GM18907 (cell line): ENCODE data around the gene MMP25.

ENCODE experiments used
- ATAC-seq: cut with Tn5 transposase; IDR thresholded peaks from one replicate; pipeline ENCODE4 v1.9.1; 2021; ENCODE audit warnings: mild to moderate bottlenecking, moderate library complexity; ENCODE audit not compliant: unreplicated experiment

The MMP25 gene, protein sequence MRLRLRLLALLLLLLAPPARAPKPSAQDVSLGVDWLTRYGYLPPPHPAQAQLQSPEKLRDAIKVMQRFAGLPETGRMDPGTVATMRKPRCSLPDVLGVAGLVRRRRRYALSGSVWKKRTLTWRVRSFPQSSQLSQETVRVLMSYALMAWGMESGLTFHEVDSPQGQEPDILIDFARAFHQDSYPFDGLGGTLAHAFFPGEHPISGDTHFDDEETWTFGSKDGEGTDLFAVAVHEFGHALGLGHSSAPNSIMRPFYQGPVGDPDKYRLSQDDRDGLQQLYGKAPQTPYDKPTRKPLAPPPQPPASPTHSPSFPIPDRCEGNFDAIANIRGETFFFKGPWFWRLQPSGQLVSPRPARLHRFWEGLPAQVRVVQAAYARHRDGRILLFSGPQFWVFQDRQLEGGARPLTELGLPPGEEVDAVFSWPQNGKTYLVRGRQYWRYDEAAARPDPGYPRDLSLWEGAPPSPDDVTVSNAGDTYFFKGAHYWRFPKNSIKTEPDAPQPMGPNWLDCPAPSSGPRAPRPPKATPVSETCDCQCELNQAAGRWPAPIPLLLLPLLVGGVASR

DNA sequence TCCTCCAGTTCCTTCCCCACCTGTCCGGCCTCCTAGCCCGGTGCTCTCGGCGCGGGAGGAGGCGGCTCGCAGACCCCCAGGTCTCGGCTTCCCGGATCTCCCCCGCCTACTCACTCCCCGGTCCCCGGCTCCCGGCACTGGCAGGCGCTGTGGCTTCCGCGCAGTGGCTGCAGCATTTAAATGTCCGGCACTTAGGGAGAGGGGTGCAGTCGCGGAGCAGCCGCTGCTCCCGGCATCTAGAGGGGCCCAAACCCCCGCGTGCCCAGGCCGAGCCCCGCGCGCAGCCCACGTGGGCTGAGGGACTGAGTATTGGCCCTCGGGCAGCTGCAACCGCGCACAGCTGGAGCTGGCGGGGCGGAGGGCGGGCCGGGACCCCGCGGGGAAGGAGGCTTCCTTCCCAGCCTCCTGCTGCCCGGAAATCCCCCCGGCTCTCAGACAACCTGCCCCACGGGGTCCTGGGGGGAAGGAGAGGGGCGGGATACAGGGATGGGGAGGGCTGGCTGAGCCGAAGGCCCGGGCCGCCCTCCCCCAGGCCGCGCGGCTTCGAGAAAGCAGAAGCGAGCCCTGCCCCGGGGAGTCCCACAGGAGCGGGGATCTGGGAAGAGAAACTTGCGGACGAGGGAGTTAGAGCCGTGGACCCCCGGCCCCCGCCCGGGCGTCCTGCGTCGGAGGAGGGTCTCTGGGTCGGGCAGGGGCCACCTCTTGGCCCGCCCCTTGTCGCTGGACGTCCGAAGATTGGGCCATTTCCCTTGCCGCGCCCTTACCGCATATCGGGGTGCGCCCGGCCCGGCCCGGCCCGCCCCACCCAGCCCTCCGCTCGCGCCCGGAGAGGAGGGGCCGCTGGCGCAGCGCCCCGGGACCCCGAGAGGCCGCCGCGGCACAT lies at the start of gene MMP25:
Gene MMP25 (plus strand): TSS at position 804 of the 883 bp plus-strand sequence. CDS start 357 bp downstream, outside the sequence.
- ATAC-seq, result peak; percentile 48

DNA sequence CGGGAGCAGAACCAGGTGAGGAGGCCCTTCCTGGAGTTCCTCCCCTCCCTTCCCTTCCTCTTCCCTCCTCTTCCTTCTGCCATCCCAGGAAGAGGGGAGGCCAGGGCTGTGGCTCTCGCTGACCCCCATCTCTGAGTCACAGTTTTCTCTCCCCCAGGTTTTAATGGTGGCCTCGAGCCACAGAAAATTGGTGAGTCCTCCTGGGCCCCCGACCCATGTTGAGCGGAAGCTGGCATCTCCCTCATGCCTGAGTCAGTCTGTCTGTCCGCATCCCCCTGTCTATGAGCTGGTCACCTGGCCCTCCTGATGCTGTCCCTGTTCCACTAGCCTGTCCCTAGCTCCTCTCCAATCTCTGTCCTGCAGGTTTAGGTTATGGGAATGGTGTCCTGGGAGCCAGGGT lies 46.4 kb upstream of the MMP25 start:
- ATAC-seq, result no peak

DNA sequence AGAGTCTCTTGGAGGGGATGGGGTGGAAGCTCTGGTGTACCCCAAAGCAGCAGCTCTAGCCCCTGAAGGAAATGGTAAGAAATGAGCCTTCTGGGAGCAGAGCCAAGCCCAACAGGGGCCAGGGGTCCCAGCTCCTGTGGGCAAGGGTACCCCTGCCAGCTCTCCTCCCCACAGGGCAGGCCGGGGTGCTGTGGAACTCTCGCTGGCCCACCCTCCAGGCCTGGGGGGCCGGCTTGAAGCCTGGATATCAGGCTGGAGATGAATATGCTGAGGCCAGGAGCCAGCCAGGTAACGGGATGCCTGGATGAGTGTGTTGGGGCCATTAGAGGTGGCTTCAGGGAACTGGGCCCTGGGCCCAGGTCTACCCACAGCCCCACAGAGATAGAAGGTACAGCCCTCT lies 45.8 kb upstream of the MMP25 start:
- no peak for ATAC-seq

DNA sequence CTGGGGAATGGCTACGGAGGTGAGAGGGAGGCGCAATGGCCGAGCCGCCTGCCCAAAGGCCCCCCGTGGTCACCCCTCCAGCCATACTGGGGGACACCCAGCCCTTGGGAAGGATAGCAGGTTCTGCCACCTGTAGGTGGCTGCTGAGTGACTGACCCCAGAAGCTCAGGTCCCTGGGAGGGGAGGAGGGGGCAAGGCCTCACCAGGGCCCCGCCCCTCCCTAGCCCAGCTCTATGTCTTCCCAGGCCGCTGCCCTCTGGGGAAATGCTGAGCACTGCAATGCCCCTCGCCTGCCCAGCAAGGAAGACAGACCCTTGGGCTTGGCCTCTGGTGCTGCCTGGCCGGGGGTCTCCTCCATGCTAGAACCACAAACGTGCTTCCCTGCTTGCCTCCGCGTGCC lies 45.0 kb upstream of the MMP25 start:
- ATAC-seq, result no peak

DNA sequence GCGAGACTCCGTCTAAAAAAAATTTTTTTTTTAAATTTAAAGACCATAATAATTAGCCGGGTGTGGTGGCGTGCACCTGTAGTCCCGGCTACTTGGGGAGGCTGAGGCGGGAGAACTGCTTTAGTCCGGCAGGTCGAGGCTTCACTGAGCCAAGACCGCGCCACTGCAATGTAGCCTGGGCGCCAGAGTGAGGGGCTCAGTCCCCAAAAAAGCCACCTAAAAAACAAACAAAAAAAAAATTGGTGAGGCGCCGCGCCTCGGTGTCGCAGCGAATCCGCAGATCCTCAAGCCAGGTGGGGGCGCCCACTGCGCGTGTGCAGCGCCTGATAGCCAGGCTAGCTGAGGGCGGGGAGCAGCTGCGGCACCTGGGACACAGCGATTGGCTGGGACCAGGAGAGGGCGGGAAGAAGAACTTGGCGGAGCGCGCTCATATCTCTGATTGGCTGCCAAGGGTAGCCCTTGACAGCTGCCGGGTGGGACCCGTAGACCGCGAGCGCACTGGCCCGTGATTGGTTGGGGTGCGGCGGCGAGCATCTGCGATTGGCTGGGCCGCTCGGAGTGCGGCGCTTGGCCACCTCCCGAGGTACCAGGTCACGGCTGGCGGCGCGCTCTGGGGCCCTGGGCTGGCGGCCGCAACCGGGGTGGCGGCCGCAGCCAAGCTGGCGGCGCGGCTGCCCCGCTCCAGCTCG lies 42.6 kb upstream of the MMP25 start:
- peak; percentile 89 for ATAC-seq

DNA sequence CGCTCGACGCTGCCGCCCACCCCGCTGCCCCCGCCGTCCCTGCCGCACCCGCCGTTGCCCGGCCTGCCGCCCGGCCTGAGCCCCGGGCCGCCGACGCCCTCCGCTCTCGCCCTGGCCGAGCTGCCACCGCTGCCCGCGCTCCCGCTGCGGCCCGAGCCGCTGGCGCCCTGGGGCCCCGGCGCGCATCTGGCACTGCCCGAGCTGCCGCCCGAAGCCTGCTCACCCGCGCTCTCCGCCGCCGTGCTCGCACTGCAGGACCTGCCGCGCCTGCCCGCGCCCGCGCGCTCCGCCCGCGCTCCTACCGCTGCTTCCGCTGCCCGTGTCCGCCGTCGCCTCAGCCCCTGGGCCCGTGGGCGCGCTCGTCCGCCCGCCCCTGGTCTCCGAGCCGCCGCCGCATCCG lies 42.0 kb upstream of the MMP25 start:
- ATAC-seq, result peak; percentile 7

DNA sequence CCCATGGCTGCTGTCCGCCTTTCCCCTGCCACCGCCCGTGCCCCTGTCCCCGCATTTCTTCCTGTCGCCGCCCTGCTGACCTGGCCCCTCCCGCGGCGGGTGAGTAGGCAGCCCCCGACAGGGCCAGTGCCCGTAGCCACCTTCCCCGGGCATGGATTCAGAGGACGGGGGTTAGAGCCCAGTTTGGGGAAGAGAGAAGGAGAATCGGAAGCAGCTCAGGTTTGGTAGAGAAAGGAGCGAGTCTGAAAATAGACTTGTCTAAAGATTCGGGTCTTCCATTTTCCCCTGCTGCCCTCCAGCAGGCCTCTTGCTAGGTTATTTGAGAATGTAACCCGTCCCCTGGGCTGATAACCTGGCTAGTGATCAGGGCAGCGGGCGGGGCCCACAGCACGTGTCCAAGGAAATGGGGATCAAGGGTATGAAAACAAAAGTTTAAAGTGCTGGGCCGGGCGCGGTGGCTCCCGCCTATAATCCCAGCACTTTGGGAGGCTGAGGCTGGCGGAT lies 41.5 kb upstream of the MMP25 start:
- ATAC-seq, result no peak

DNA sequence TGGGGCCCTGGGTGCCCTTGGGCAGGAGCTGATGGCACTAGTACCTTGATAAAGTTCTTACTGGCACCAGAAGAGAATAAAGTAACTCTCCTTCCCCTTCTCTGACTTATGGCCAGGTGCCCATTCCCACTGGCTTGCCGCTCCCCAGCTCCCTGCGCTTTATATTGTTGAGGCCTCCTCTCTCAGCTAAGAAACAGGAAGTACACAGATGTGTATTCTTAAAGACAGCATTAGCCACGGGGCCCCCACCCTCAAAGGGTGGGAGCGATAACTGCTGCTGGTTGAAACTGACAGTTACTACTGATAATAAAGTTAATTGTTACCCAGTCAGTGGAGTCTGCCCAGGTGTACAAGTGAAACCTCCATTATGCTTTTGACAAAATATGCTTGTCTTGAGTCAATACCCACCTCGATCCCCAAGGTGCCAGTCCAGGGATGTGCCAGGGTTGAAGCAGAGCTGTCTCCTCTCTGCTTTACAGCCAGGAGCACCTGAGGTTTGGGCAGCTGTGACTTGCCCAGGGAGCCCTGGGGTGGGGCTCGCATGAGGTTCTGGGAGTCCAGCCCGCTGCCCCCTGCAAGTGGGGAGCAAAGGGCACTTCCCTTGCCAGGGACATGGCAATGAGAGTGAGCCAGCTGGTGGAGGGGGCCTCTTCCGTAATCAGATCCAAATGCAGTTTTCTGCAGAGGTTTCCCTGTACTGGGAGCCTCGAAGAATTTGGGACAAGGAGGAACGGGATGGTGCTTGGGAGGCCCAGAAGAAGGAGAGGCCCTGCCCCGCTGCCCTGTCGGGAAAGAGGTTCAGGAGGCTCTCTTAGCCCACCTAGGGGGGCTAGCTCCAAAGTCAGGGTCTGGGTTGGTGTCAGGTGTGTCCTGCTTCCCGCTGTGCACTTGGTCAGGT lies 39.1 kb upstream of the MMP25 start:
- ATAC-seq, result no peak

DNA sequence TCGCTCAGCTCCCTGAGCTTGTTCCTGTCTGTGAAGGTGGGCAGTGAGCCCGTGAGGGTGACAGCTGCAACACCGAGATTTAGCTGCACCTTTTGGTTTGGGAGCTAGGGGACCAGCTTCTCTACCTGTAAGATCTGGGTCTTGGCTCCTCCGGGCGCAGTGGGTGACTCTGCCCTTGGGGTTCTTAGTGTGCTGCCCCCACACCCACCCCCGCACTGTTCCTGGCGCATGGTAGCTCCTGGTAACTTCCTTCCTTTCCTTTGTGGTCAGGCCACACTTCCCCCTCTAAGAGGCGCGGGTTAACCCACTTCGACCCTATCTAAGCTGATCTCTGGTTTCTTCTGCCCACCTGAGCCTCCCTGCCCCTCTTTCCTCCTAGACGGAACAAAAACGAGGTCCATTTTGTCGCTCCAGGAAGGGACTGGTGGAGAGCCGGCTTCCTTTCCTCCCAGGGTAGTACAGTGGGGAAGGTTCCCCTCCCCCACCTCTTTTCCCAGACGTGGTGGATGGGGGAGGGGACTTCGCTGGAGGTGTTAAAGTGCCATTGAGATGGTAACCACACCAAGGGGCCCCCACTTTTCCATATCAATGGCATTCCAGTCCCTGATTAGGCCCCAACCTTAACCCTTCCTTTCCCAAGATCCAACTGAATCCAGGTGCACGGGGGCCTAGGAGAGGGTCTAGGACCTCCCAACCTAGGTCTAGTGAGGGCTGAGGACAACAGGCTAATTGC lies 38.2 kb upstream of the MMP25 start:
- no peak for ATAC-seq

DNA sequence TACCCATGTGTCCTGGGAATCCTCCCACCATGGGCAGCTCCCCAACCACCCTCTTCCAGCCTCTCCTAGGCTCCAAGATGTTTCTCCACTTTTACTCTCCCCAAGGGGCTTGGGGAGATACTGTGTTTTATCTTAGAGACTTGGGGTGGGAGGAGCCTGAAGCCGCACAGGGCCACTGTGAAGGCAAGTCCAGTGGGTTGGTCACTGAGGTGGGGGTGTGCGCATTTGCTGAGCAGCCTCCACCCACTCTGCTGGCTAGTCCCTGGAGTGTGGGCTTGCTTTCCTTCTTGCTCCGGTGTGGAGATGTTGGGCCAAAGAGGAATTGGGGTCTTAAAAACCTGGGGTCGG lies 37.7 kb upstream of the MMP25 start:
- ATAC-seq, result no peak

DNA sequence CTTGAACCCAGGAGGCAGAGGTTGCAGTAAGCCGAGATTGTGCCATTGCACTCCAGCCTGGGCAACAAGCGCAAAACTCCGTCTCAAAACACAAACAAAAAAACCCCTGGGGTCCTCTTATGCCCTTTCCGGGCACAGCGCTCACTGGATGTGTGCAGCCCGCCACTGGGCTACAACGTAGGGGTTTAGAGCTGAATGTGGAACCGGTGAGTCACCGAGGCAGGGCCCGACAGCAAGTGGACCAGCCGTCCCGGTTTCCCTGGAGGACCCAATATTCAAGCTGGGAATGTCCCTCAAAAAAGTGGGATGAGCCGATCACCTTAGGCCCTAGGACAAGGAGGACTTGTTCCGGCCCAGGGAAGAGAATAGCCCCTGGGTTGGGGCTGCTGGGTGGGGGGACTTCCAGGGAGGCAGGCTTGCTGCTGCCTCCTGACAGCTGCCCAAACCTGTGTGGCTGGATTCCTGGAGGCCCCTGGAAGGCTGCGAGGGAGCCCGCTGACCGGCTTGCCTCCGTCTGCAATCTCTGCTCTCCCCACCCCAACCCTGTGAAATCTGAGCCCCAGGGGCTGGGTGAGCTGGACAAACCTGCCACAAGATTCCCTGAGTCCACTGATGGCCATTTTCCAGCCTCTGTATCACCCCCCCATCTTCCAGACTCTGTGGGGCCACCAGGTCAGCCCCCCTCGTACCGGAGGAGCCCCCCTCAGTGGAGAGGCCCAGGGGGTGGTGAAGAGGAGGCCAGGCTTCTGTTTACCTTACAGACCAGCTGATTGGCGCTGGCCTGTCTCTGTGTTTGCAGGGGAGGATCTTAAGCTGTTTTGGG lies 36.6 kb upstream of the MMP25 start:
- ATAC-seq, result no peak

DNA sequence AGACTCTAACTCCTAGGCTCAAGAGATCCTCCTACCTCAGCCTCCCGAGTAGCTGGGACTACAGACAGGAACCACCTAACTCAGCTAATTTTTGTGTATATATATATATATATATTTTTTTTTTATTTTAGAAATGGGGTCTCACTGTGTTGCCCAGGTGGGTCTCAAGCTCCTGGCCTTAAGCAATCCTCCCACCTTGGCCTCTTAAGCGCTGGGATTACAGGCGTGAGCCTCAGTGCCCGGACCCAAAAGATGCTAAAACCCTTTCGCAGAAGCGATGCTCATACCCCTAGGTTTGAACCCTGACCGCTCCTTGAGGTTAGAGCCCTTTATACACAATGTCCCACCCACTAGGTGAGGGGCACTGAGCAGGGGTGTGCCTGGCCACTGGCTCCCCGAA lies 35.9 kb upstream of the MMP25 start:
- ATAC-seq, result no peak

DNA sequence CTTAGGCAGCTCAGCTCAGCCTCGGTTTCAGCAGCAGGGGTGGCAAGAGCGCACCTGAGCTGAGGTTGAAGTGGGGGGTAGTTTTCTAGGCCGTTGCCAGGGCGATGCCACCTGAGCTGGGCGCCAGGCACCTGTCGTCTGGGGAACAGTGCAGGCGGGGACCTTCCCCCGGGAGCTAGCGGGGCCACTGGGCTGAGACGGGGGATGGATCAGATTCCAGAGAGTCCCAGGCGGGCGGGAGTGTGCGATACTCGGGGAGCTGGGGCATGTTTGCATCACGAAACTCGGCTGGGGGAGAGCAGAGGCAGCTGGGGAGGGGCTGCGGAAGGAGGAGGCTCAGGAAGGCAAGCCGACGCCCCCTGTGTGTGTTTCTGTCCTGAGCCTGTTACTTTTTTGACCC lies 34.1 kb upstream of the MMP25 start:
- ATAC-seq, result no peak

DNA sequence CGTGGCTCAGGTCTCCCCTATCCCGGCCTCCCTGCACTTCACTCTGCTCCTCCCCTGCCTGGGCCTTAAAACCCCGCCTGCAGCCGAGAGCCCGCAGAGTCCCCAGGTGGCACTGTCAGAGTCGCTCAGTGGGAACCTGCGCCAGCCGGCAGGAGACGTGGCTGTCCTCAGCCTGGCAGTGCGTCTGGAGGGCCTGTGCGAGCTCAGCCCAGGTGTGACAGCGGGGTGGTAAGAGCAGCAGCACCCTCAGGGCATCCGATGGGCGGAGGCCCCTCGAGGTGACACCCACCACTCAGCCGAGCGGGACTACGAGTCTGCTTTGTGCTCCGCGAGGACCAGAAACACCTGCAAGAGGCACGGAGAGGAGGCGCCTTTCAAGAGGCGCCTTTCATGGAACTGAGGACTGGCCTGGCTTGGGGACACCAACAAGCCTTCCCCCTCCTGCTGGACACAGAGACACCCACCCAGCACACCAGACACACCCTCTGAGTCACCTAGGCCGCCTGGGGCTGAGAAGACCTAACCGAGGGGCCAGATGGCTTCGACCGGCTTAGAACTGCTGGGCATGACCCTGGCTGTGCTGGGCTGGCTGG lies 33.4 kb upstream of the MMP25 start, which contains the start of gene CLDN9:
Gene CLDN9 (plus strand): TSS at position 96 of the 593 bp plus-strand sequence. CDS start 440 bp downstream, at position 536.
- ATAC-seq, result no peak

DNA sequence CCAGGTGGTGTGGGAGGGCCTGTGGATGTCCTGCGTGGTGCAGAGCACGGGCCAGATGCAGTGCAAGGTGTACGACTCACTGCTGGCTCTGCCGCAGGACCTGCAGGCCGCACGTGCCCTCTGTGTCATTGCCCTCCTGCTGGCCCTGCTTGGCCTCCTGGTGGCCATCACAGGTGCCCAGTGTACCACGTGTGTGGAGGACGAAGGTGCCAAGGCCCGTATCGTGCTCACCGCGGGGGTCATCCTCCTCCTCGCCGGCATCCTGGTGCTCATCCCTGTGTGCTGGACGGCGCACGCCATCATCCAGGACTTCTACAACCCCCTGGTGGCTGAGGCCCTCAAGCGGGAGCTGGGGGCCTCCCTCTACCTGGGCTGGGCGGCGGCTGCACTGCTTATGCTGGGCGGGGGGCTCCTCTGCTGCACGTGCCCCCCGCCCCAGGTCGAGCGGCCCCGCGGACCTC lies 32.8 kb upstream of the MMP25 start:
- no peak for ATAC-seq

DNA sequence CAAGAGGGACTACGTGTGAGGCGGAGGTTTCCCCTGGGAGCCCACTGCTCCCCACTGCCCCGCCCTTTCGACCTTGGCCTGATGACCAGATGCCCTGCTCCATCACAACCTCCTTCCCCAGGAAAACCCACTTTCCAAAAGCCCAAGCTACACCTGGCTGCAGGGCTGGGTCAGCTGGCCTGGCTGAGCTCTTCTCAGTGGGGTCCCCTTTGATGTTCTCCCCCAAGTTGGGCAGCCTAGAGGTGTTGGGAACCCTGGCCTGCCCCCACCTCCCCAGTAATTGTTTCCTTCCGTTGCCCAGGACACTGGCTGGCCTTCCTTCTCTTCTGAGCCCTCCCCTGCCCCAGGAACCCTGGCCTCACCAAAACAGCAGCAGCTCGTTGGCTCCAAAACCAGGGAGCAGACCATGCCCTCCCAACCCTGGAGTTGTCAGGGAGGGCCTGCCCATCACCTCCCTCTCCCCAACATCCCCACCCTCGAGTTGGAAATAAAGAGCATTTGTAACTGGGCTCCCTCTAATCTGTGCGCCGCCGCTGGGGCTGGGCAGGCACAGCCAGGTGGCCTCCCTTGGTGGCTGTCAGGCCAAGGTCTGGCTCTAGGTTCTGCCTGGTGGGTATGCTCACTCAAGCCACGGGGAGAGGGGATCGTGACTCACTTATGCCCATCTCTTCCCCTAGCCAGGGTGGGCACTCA lies 32.2 kb upstream of the MMP25 start:
- ATAC-seq, result no peak

DNA sequence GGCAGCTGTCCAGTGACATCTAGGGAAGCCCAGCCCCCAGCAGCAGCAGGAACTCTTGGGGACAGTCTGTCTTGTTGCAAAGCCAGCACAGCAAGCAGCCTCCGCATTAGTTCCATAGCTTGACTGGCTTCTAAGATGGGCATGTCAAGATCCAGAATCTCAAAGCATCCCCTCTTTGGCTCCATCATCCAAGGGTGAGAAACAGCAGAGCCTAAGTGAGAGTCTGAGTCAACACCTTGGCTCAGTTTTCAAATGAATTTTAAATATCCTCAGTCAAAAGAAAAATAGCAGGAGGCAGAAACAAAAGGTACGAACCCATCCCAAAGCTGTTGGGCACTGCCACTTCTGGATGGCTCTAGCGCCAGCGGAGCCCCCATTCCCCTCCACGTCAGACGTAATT lies 31.4 kb upstream of the MMP25 start:
- ATAC-seq, result no peak
